Upper lobe of right lung (tissue), 1 donor: ENCODE measurements around the gene POLR1B. TPM values are rescaled to one million over a fixed set of nuclear protein-coding genes. Genes with fewer than 3 reads are reported as not detected.
"Not testable (repeated sequence)": the region's sequence is repeated elsewhere in the genome, so short reads cannot be mapped to it uniquely, and the experiment has no call there.

Experiments
- ATAC-seq: fragments of 200-7000 bp; cut with Tn5 transposase; one replicate; pipeline ENCODE4 v1.9.1; 2020; ENCODE audit warnings: mild to moderate bottlenecking, moderate library complexity
- DNase-seq: peaks from one replicate; pipeline ENCODE4 v3.0.0-alpha.2; 2020
- H3K27ac ChIP-seq: fragments of 200-600 bp; one replicate; pipeline ENCODE4 v1.8.0; 2022
- H3K27me3 ChIP-seq: fragments of 200-600 bp; one replicate; pipeline ENCODE4 v1.8.0; 2022; ENCODE audit warnings: mild to moderate bottlenecking
- H3K36me3 ChIP-seq: fragments of 200-600 bp; one replicate; pipeline ENCODE4 v1.8.0; 2022
- H3K4me1 ChIP-seq: fragments of 200-600 bp; one replicate; pipeline ENCODE4 v1.8.0; 2022
- H3K4me3 ChIP-seq: fragments of 200-600 bp; one replicate; pipeline ENCODE4 v1.8.0; 2022; ENCODE audit warnings: mild to moderate bottlenecking
- H3K9me3 ChIP-seq: fragments of 200-600 bp; one replicate; pipeline ENCODE4 v1.8.0; 2022
- CTCF ChIP-seq: fragments of 200-600 bp; IDR thresholded peaks from one replicate; pipeline ENCODE4 v1.8.0; 2022; ENCODE audit warnings: antibody characterized with exemption
- intact Hi-C: fragments of 100-400 bp; cut with DNase I; formaldehyde crosslinking; loops from one replicate; pipeline ENCODE4 v1.11.0; 2022
- total RNA-seq: library from RNA; stranded (reverse); fragmentation: NEBNext Ultra II Directional; extraction: Animal tissue kit (Norgen Biotek cat#: 25700); gene quantifications from one replicate; pipeline ENCODE4 v1.2.1, GENCODE V29; 2021
- donor health status: DM: no; HTN: yes; CAD: no; lungs with severe emphysema.

POLR1B gene
- total RNA-seq, 1 donor from 2014 or later, result 22.1 TPM

- DNase-seq, ATAC-seq, H3K27ac ChIP-seq, intact Hi-C loops, H3K4me3 ChIP-seq, H3K4me1 ChIP-seq, H3K27me3 ChIP-seq, H3K9me3 ChIP-seq: not testable (repeated sequence)
- peak; percentile 8 for TF ChIP-seq CTCF
- H3K36me3 ChIP-seq, result peaks cover 15% of the 10 kb centered on the region
These were observed 46.4 kb upstream of the POLR1B start for GRCh38 chr2:112495878-112496277.

GRCh38 chr2:112500850-112501484 is 41.3 kb upstream of the POLR1B start:
- H3K9me3 ChIP-seq, DNase-seq, H3K4me3 ChIP-seq, H3K27me3 ChIP-seq, H3K27ac ChIP-seq, H3K36me3 ChIP-seq, H3K4me1 ChIP-seq, intact Hi-C loops: not testable (repeated sequence)
- ATAC-seq, result peak; percentile 90
- TF ChIP-seq CTCF, result peak; percentile 39

GRCh38 chr2:112509239-112509998 is 32.8 kb upstream of the POLR1B start:
- H3K9me3 ChIP-seq, H3K4me3 ChIP-seq, H3K4me1 ChIP-seq, H3K27ac ChIP-seq, H3K27me3 ChIP-seq, DNase-seq, ATAC-seq, intact Hi-C loops: not testable (repeated sequence)
- H3K36me3 ChIP-seq, result peaks cover 11% of the 10 kb centered on the region

GRCh38 chr2:112516801-112517200 is 25.5 kb upstream of the POLR1B start:
- H3K27ac ChIP-seq, result no peak overlapping the region
- peaks cover 32% of the 10 kb centered on the region for H3K36me3 ChIP-seq
- H3K4me1 ChIP-seq, result no peaks in the 10 kb centered on the region
- DNase-seq (no peak), ATAC-seq (no peak)
- intact Hi-C loops, result no loop called here
- no peak for TF ChIP-seq CTCF
- no peaks in the 10 kb centered on the region for H3K27me3 ChIP-seq
- no peak overlapping the region for H3K4me3 ChIP-seq
- H3K9me3 ChIP-seq, result no peaks in the 10 kb centered on the region

- no peaks in the 10 kb centered on the region for H3K27me3 ChIP-seq
- ATAC-seq (no peak), DNase-seq (no peak)
- no peak for TF ChIP-seq CTCF
- no peaks in the 10 kb centered on the region for H3K4me1 ChIP-seq
- H3K36me3 ChIP-seq, result peaks cover 36% of the 10 kb centered on the region
- H3K9me3 ChIP-seq, result no peaks in the 10 kb centered on the region
- intact Hi-C loops, result no loop called here
- H3K4me3 ChIP-seq, result no peak overlapping the region
- no peak overlapping the region for H3K27ac ChIP-seq
These were observed 23.5 kb upstream of the POLR1B start for GRCh38 chr2:112518807-112519206.

GRCh38 chr2:112519506-112519905 is 22.8 kb upstream of the POLR1B start:
- TF ChIP-seq CTCF, result no peak
- Histone ChIP-seq H3K27me3 (no peaks in the 10 kb centered on the region), H3K9me3 (no peaks in the 10 kb centered on the region), H3K4me1 (no peaks in the 10 kb centered on the region), H3K36me3 (peaks cover 29% of the 10 kb centered on the region), H3K27ac (no peak overlapping the region), H3K4me3 (no peak overlapping the region)
- no peak for ATAC-seq
- DNase-seq, result no peak
- intact Hi-C loops, result no loop called here
